Neural progenitor cell (in vitro differentiated cells): ENCODE results near the gene PLCB1. TPM values are rescaled to one million over a fixed set of nuclear protein-coding genes. Genes with fewer than 3 reads are reported as not detected.

Experiments
- DNase-seq: peaks from one replicate; pipeline ENCODE4 v3.0.0-alpha.2; 2016; ENCODE audit warnings: low spot score
- H2AFZ ChIP-seq: fragments of 200-600 bp; sonication (generic); replicated peaks from 2 replicates; pipeline ENCODE4 v1.6.1; 2016; ENCODE audit warnings: antibody characterized with exemption
- H3F3A ChIP-seq: fragments of 200-600 bp; sonication (generic); 2 replicates; pipeline ENCODE4 v1.6.1; 2016; ENCODE audit warnings: antibody characterized with exemption, low read depth
- H3K27ac ChIP-seq: fragments of 200-600 bp; sonication (generic); 2 replicates; pipeline ENCODE4 v1.5.1; 2016; ENCODE audit warnings: mild to moderate bottlenecking
- H3K27me3 ChIP-seq: fragments of 200-600 bp; sonication (generic); 2 replicates; pipeline ENCODE4 v1.6.1; 2016; ENCODE audit warnings: mild to moderate bottlenecking, moderate library complexity
- H3K36me3 ChIP-seq: fragments of 200-600 bp; sonication (generic); 2 replicates; pipeline ENCODE4 v1.5.1; 2016
- H3K4me1 ChIP-seq: fragments of 200-600 bp; sonication (generic); 2 replicates; pipeline ENCODE4 v1.6.1; 2016; ENCODE audit warnings: mixed run types
- H3K4me2 ChIP-seq: fragments of 200-600 bp; sonication (generic); 2 replicates; pipeline ENCODE4 v1.6.1; 2016
- H3K4me3 ChIP-seq: fragments of 200-600 bp; sonication (generic); 2 replicates; pipeline ENCODE4 v1.5.1; 2016
- H3K79me2 ChIP-seq: fragments of 200-600 bp; sonication (generic); 2 replicates; pipeline ENCODE4 v1.6.1; 2016; ENCODE audit warnings: low read depth
- H3K9ac ChIP-seq: fragments of 200-600 bp; sonication (generic); 2 replicates; pipeline ENCODE4 v1.6.1; 2016
- H3K9me3 ChIP-seq: fragments of 200-600 bp; sonication (generic); 2 replicates; pipeline ENCODE4 v1.5.1; 2016; ENCODE audit warnings: low read depth
- H4K20me1 ChIP-seq: fragments of 200-600 bp; sonication (generic); 2 replicates; pipeline ENCODE4 v1.6.1; 2016; ENCODE audit warnings: low read depth
- H3K27ac Mint-ChIP-seq: 3 replicates; pipeline ENCODE4 v1.8.0; 2021; ENCODE audit warnings: mixed read lengths
- H3K27me3 Mint-ChIP-seq: 2 replicates; pipeline ENCODE4 v1.8.0; 2022; ENCODE audit warnings: low read depth, mild to moderate bottlenecking, inconsistent platforms, moderate library complexity, mixed read lengths; ENCODE audit not compliant: insufficient read depth
- H3K36me3 Mint-ChIP-seq: 3 replicates; pipeline ENCODE4 v1.8.0; 2021; ENCODE audit warnings: mixed read lengths
- H3K4me1 Mint-ChIP-seq: 3 replicates; pipeline ENCODE4 v1.8.0; 2021; ENCODE audit warnings: mixed read lengths
- H3K4me3 Mint-ChIP-seq: 3 replicates; pipeline ENCODE4 v1.8.0; 2021; ENCODE audit warnings: mild to moderate bottlenecking, moderate library complexity, mixed read lengths
- H3K9me3 Mint-ChIP-seq: 3 replicates; pipeline ENCODE4 v1.8.0; 2020; ENCODE audit warnings: mixed read lengths
- CTCF ChIP-seq: fragments of 200-600 bp; sonication (generic); IDR thresholded peaks from 2 replicates; pipeline ENCODE4 v1.5.1; 2017; ENCODE audit warnings: antibody characterized with exemption, mild to moderate bottlenecking
- EZH2 ChIP-seq: fragments of 200-600 bp; sonication (generic); IDR thresholded peaks from 2 replicates; pipeline ENCODE4 v1.6.1; 2017; ENCODE audit warnings: antibody characterized with exemption, mild to moderate bottlenecking, moderate library complexity
- EZH2phosphoT487 ChIP-seq: fragments of 200-600 bp; sonication (generic); IDR thresholded peaks from 2 replicates; pipeline ENCODE4 v1.6.1; 2017; ENCODE audit warnings: antibody characterized with exemption
- total RNA-seq: library from RNA; depleted of rRNA; stranded (reverse); fragments of >200 nt; gene quantifications from 2 replicates; pipeline ENCODE4 v1.2.3, GENCODE V29; 2015; ENCODE audit warnings: low replicate concordance

PLCB1 gene
- total RNA-seq, 1 donor from 2014 or later: 30.2 TPM

DNA sequence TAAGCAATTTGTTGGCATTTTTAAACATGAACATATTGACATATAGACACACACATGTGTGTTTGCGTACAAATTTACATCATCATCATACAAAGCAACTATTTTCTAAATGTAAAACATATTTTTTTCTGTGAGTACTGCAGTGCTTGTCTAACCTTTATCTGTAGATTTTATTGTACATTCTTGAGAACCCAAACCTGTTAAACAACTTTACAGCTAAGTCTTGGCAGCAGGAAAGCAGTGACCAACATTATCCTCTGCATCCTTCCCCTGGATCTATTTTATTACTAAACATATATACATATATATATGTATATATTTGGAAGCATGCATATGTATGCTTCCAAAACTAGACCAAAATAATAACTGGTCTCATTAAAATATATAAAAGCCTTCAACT, 10.4 kb upstream of the PLCB1 start:
- Mint-ChIP-seq H3K9me3 (no peaks in the 10 kb centered on the region), H3K27me3 (no peaks in the 10 kb centered on the region), H3K36me3 (no peaks in the 10 kb centered on the region), H3K4me1 (no peaks in the 10 kb centered on the region), H3K4me3 (no peak overlapping the region), H3K27ac (no peak overlapping the region)
- no peak overlapping the region for H3K4me2 ChIP-seq
- H3F3A ChIP-seq: no peaks in the 10 kb centered on the region
- no peaks in the 10 kb centered on the region for H3K27me3 ChIP-seq
- no peak for DNase-seq
- H3K9me3 ChIP-seq: no peaks in the 10 kb centered on the region
- TF ChIP-seq EZH2: no peak
- no peak for TF ChIP-seq EZH2phosphoT487
- TF ChIP-seq CTCF: no peak
- H3K4me1 ChIP-seq: no peaks in the 10 kb centered on the region
- H3K9ac ChIP-seq: no peak overlapping the region
- H3K4me3 ChIP-seq: no peak overlapping the region
- no peak overlapping the region for H3K27ac ChIP-seq
- H4K20me1 ChIP-seq: no peaks in the 10 kb centered on the region
- H2AFZ ChIP-seq: no peak overlapping the region
- H3K36me3 ChIP-seq: no peaks in the 10 kb centered on the region
- no peaks in the 10 kb centered on the region for H3K79me2 ChIP-seq

DNA sequence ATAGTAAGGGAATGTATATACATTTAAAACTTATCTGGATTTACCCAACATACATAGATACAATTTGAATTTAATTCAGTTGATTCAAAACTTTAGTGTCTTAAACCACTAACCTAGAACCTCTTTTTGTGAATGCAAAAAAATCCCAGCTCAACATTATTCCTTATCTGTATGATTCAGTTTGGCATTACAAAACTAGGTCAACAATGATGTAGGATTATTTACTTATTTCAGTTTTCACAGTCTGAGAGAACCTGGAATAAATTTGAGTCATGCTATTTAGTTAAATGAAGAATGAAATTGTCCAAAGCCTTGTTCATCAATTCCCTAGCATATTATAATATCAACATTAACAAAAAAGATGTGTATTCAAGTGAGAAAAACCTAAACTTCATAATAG, 7.4 kb upstream of the PLCB1 start:
- TF ChIP-seq EZH2: no peak
- TF ChIP-seq EZH2phosphoT487: no peak
- TF ChIP-seq CTCF: no peak
- no peaks in the 10 kb centered on the region for H4K20me1 ChIP-seq
- no peak overlapping the region for H3K4me3 ChIP-seq
- no peak for DNase-seq
- no peaks in the 10 kb centered on the region for H3K4me1 ChIP-seq
- Mint-ChIP-seq H3K4me1 (no peaks in the 10 kb centered on the region), H3K4me3 (no peak overlapping the region), H3K27ac (no peak overlapping the region), H3K27me3 (no peaks in the 10 kb centered on the region), H3K9me3 (no peaks in the 10 kb centered on the region), H3K36me3 (no peaks in the 10 kb centered on the region)
- no peaks in the 10 kb centered on the region for H3K36me3 ChIP-seq
- no peaks in the 10 kb centered on the region for H3K9me3 ChIP-seq
- no peak overlapping the region for H3K27ac ChIP-seq
- no peak overlapping the region for H3K4me2 ChIP-seq
- H2AFZ ChIP-seq: no peak overlapping the region
- no peak overlapping the region for H3K9ac ChIP-seq
- no peaks in the 10 kb centered on the region for H3K27me3 ChIP-seq
- H3K79me2 ChIP-seq: no peaks in the 10 kb centered on the region
- no peaks in the 10 kb centered on the region for H3F3A ChIP-seq

- no peaks in the 10 kb centered on the region for H3K4me1 Mint-ChIP-seq
- Histone ChIP-seq H3K4me1 (no peaks in the 10 kb centered on the region), H3K27ac (no peak overlapping the region), H3K4me3 (no peak overlapping the region), H4K20me1 (no peaks in the 10 kb centered on the region), H2AFZ (no peak overlapping the region), H3K9ac (no peak overlapping the region), H3K4me2 (no peak overlapping the region), H3K9me3 (no peaks in the 10 kb centered on the region), H3K79me2 (no peaks in the 10 kb centered on the region), H3K27me3 (peaks cover 10% of the 10 kb centered on the region), H3F3A (no peaks in the 10 kb centered on the region), H3K36me3 (no peaks in the 10 kb centered on the region)
- TF ChIP-seq EZH2 (no peak), EZH2phosphoT487 (no peak), CTCF (no peak)
- DNase-seq: no peak
- H3K4me3 Mint-ChIP-seq: no peak overlapping the region
- H3K27ac Mint-ChIP-seq: no peak overlapping the region
- no peaks in the 10 kb centered on the region for H3K9me3 Mint-ChIP-seq
- H3K27me3 Mint-ChIP-seq: peaks cover 2% of the 10 kb centered on the region
- H3K36me3 Mint-ChIP-seq: no peaks in the 10 kb centered on the region
Measured at GRCh38 chr20:8126181-8126580, 5.9 kb upstream of the PLCB1 start.
